Stomach (tissue), 9 donors: ENCODE measurements around the gene WNT3A. TPM values are rescaled to one million over a fixed set of nuclear protein-coding genes. Genes with fewer than 3 reads are reported as not detected.
A peak's percentile ranks its signal among the peaks of the same experiment; 100 is the strongest.

Source experiments
- DNase-seq, 2 donors: peaks; one replicate each; pipeline versions ENCODE4 v3.0.0 to v3.0.0-alpha.2; 2013 to 2019
- H3K27ac ChIP-seq, 5 donors: fragments of 200-600 bp in 4 of 5; sonication (generic) in 4 of 5; one replicate each; pipeline ENCODE4 v1.5.1; 2013 to 2019; ENCODE audit warnings: mild to moderate bottlenecking in 1 of 5, moderate library complexity in 1 of 5
- H3K27me3 ChIP-seq, 3 donors: fragments of 200-600 bp; sonication (generic); one replicate each; pipeline ENCODE4 v1.5.1; 2017 to 2019; ENCODE audit warnings: mixed run types in 1 of 3
- H3K36me3 ChIP-seq, 4 donors: fragments of 200-600 bp; sonication (generic); 1 replicate in 3 of 4; 2 replicates in 1 of 4; pipeline ENCODE4 v1.5.1; 2016 to 2019
- H3K4me1 ChIP-seq, 4 donors: fragments of 200-600 bp; sonication (generic); one replicate each; pipeline ENCODE4 v1.5.1; 2016 to 2019
- H3K4me3 ChIP-seq, 4 donors: fragments of 200-600 bp; sonication (generic) in 3 of 4; one replicate each; pipeline ENCODE4 v1.5.1; 2016 to 2019; ENCODE audit warnings: mild to moderate bottlenecking in 1 of 4
- H3K9me3 ChIP-seq, 4 donors: fragments of 200-600 bp; sonication (generic); one replicate each; pipeline ENCODE4 v1.5.1; 2016 to 2019
- EP300 ChIP-seq: sonication (generic); formaldehyde crosslinking; IDR thresholded peaks from one replicate; pipeline ENCODE4 v1.6.1; 2017; ENCODE audit warnings: antibody characterized with exemption
- POLR2A ChIP-seq, 4 donors: fragments of 450-650 bp; IDR thresholded peaks; one replicate each; pipeline ENCODE4 v1.6.1; 2016; ENCODE audit warnings: antibody characterized with exemption in 4 of 4, control low read depth in 2 of 4, mild to moderate bottlenecking in 1 of 4, moderate library complexity in 1 of 4
- POLR2AphosphoS5 ChIP-seq, 3 donors: sonication (generic); formaldehyde crosslinking; IDR thresholded peaks; one replicate each; pipeline ENCODE4 v1.6.1; 2016; ENCODE audit warnings: antibody characterized with exemption in 3 of 3
- WGBS, 5 donors: extraction: QIAGEN DNeasy Blood & Tissue Kit in 3 of 5; methylation state at CpG; one replicate each; pipeline versions ENCODE4 v1.1.5 to v1.1.7; 2013 to 2018; 5-methylcytosine and 5-hydroxymethylcytosine counted together
- intact Hi-C: fragments of 100-400 bp; cut with DNase I; formaldehyde crosslinking; loops from one replicate; pipeline ENCODE4 v1.15.1; 2023; ENCODE audit warnings: low total_unique reads
- polyA plus RNA-seq, 3 donors: library from polyadenylated mRNA; stranded (reverse); fragments of 200-250 nt; gene quantifications; one replicate each; pipeline ENCODE4 v1.2.3, GENCODE V29; 2013
- total RNA-seq, 5 donors: library from RNA; depleted of rRNA; stranded (reverse); fragments of >200 nt; gene quantifications; one replicate each; pipeline versions ENCODE4 v1.1.0 to v1.2.3, GENCODE V29; 2014 to 2016
- TF ChIP-seq, protein P1 (sequence below), 7 experiments: fragments of 450-650 bp in 4 of 7; fragments of 200-600 bp in 3 of 7; sonication (generic) in 3 of 7; IDR thresholded peaks; one replicate each; pipeline ENCODE4 v1.5.1; 2016 to 2019; ENCODE audit warnings: antibody characterized with exemption in 7 of 7, control low read depth in 2 of 7, mild to moderate bottlenecking in 1 of 7
- donor health status: healthy with polysubstance abuse.
- donor health status: Bipolar disorder and iron deficiency.
- donor health status: healthy.

The WNT3A gene
- total and polyA plus RNA-seq, 8 donors, result 0.31 to 0.90 TPM; not detected in 6

- DNase-seq, result peak in 1 of 2 donors; percentile 21
- Histone ChIP-seq H3K4me1 (peaks cover 4 to 43% (median 32%) of the 10 kb centered on the region in 4 donors), H3K27me3 (peaks cover 34 to 98% (median 66%) of the 10 kb centered on the region in 3 donors), H3K4me3 (no peak overlapping the region), H3K9me3 (no peaks in the 10 kb centered on the region), H3K27ac (no peak overlapping the region), H3K36me3 (no peaks in the 10 kb centered on the region)
- no peak for TF ChIP-seq POLR2AphosphoS5 (IDR thresholded peaks at IDR 0.05)
- TF ChIP-seq POLR2A (IDR thresholded peaks at IDR 0.05), result no peak
- TF ChIP-seq, protein P1, sequence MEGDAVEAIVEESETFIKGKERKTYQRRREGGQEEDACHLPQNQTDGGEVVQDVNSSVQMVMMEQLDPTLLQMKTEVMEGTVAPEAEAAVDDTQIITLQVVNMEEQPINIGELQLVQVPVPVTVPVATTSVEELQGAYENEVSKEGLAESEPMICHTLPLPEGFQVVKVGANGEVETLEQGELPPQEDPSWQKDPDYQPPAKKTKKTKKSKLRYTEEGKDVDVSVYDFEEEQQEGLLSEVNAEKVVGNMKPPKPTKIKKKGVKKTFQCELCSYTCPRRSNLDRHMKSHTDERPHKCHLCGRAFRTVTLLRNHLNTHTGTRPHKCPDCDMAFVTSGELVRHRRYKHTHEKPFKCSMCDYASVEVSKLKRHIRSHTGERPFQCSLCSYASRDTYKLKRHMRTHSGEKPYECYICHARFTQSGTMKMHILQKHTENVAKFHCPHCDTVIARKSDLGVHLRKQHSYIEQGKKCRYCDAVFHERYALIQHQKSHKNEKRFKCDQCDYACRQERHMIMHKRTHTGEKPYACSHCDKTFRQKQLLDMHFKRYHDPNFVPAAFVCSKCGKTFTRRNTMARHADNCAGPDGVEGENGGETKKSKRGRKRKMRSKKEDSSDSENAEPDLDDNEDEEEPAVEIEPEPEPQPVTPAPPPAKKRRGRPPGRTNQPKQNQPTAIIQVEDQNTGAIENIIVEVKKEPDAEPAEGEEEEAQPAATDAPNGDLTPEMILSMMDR (IDR thresholded peaks at IDR 0.05), result no peak
- TF ChIP-seq EP300, result no peak
- 2 to 20% (median 4%) methylated on average over 8 to 52 of the region's 52 CpGs for WGBS, 5 donors
- intact Hi-C loops, result no loop called here
These were observed 1.8 kb downstream of the WNT3A start for GRCh38 chr1:228008391-228009115.

- H3K4me3 ChIP-seq, result no peak overlapping the region
- intact Hi-C loops, result no loop called here
- H3K27me3 ChIP-seq, result peaks cover 34 to 98% (median 59%) of the 10 kb centered on the region in 3 donors
- H3K9me3 ChIP-seq, result no peaks in the 10 kb centered on the region
- TF ChIP-seq POLR2AphosphoS5 (IDR thresholded peaks at IDR 0.05) (no peak), POLR2A (IDR thresholded peaks at IDR 0.05) (no peak), EP300 (no peak)
- TF ChIP-seq, protein P1 (IDR thresholded peaks at IDR 0.05), result no peak
- H3K4me1 ChIP-seq, result peaks cover 4 to 43% (median 31%) of the 10 kb centered on the region in 4 donors
- no peak overlapping the region for H3K27ac ChIP-seq
- WGBS, 5 donors, result 10 to 20% (median 14%) methylated on average over 7 to 8 of the region's 8 CpGs
- DNase-seq, result peak in 1 of 2 donors; percentile 3
- no peaks in the 10 kb centered on the region for H3K36me3 ChIP-seq
These were observed 2.5 kb downstream of the WNT3A start for GRCh38 chr1:228009116-228009827.

DNA sequence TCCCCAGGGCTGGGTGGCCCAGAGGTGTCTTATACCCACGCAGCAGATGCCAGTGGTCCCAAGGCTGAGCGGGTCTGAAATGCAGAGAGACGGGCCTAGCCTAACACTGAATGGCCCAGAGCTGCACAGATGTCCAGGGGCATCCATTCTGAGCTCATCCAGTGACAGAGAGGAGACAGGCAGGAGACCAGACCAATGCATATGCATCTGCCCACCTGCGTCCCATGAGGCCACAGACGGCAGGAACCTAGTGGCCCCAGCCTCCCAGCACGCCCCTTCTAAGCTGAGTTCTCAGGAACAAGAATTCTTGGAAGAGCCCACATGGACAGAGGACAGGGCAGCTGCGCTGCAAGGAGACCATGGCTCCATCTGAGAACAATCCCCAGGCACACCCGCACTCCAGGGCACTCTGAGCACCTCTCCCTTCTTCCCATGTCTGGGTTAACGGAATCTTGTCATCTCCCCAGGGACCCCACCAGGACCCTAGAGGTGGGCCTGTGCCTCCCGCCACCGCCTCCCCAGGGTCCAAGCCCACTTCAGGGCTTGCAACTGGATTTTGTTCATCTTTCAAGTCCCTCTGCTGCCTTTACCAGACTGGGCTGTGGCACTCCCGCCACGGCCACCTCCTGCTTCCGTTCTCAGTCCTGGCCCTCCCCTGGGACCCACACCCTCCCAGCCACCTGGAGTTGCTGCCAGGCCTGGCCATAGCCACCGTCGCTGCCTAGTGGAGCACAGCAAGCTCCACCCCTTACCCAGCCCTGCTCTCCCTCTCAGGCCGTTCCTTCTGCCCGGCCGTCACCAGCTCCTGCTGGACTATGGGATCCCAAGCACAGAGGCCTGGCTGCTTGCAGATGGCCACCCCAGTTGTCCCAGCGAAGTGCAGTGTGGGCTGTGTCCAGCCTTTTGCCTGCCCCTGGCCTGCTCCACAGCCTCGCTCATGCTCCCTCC is 3.3 kb downstream of the WNT3A start:
- intact Hi-C loops, result no loop called here
- H3K27ac ChIP-seq, result no peak overlapping the region
- TF ChIP-seq POLR2AphosphoS5 (IDR thresholded peaks at IDR 0.05), result no peak
- no peak for TF ChIP-seq POLR2A (IDR thresholded peaks at IDR 0.05)
- TF ChIP-seq, protein P1 (IDR thresholded peaks at IDR 0.05), result no peak
- TF ChIP-seq EP300, result no peak
- H3K9me3 ChIP-seq, result no peaks in the 10 kb centered on the region
- H3K36me3 ChIP-seq, result no peaks in the 10 kb centered on the region
- H3K4me3 ChIP-seq, result no peak overlapping the region
- H3K27me3 ChIP-seq, result peaks cover 30 to 94% (median 50%) of the 10 kb centered on the region in 3 donors
- 49 to 69% (median 65%) methylated on average over 20 to 21 of the region's 21 CpGs for WGBS, 5 donors
- DNase-seq, result peak in 1 of 2 donors; percentile 25
- H3K4me1 ChIP-seq, result peaks cover 4 to 37% (median 27%) of the 10 kb centered on the region in 4 donors

DNA sequence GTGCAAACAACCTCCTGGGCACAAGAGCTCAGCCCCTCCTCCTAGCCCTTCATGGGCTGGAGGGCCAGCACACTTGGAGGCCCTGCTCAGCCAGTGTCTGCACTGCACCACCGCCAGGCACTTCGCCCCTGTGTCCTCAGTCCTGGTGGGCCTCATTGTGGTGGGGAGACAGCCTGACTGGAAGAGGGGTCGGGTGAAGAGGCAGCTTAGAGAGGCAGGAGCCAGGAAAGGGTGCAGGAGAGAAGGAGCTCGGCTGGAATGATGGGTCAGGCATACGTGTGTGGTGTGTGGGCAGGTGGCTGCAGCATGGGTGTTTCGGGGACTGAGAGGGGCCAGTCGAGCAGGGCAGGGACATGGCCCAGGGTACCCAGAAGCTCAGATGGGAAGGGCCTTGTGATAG is 4.1 kb downstream of the WNT3A start:
- 66 to 89% (median 81%) methylated on average over 7 of the region's 7 CpGs for WGBS, 5 donors
- peaks cover 27 to 94% (median 42%) of the 10 kb centered on the region in 3 donors for H3K27me3 ChIP-seq
- intact Hi-C loops, result no loop called here
- TF ChIP-seq POLR2A (IDR thresholded peaks at IDR 0.05) (no peak), EP300 (no peak), POLR2AphosphoS5 (IDR thresholded peaks at IDR 0.05) (no peak)
- TF ChIP-seq, protein P1 (IDR thresholded peaks at IDR 0.05), result no peak
- H3K9me3 ChIP-seq, result no peaks in the 10 kb centered on the region
- H3K27ac ChIP-seq, result no peak overlapping the region
- no peak overlapping the region for H3K4me3 ChIP-seq
- peaks cover 4 to 34% (median 27%) of the 10 kb centered on the region in 4 donors for H3K4me1 ChIP-seq
- H3K36me3 ChIP-seq, result no peaks in the 10 kb centered on the region
- DNase-seq, result peak in 1 of 2 donors; percentile 17
